ENCODE results near the gene HNRNPD.
"Not testable (repeated sequence)": the region's sequence is repeated elsewhere in the genome, so short reads cannot be mapped to it uniquely, and the experiment has no call there.

Gene HNRNPD

GRCh38 chr4:82376109-82376508 is 2.3 kb upstream of the HNRNPD start:
- no peak for DNase-seq (ENCODE audit: low read depth)
- TF ChIP-seq, protein P1, sequence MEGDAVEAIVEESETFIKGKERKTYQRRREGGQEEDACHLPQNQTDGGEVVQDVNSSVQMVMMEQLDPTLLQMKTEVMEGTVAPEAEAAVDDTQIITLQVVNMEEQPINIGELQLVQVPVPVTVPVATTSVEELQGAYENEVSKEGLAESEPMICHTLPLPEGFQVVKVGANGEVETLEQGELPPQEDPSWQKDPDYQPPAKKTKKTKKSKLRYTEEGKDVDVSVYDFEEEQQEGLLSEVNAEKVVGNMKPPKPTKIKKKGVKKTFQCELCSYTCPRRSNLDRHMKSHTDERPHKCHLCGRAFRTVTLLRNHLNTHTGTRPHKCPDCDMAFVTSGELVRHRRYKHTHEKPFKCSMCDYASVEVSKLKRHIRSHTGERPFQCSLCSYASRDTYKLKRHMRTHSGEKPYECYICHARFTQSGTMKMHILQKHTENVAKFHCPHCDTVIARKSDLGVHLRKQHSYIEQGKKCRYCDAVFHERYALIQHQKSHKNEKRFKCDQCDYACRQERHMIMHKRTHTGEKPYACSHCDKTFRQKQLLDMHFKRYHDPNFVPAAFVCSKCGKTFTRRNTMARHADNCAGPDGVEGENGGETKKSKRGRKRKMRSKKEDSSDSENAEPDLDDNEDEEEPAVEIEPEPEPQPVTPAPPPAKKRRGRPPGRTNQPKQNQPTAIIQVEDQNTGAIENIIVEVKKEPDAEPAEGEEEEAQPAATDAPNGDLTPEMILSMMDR (conservative IDR thresholded peaks at IDR 0.05; ENCODE audit: control insufficient read depth, insufficient read depth, low read depth, low read length): no peak
- no peak overlapping the region for H3K4me3 ChIP-seq (ENCODE audit: control insufficient read depth, low read depth, low read length)

- peak overlapping the region; percentile 98 for H3K4me3 ChIP-seq (ENCODE audit: control insufficient read depth, low read depth, low read length)
- no peak for DNase-seq (ENCODE audit: low read depth)
- TF ChIP-seq, protein P1 (conservative IDR thresholded peaks at IDR 0.05; ENCODE audit: control insufficient read depth, insufficient read depth, low read depth, low read length): no peak
Measured at GRCh38 chr4:82373486-82373815, 340 bp downstream of the HNRNPD start.

DNA sequence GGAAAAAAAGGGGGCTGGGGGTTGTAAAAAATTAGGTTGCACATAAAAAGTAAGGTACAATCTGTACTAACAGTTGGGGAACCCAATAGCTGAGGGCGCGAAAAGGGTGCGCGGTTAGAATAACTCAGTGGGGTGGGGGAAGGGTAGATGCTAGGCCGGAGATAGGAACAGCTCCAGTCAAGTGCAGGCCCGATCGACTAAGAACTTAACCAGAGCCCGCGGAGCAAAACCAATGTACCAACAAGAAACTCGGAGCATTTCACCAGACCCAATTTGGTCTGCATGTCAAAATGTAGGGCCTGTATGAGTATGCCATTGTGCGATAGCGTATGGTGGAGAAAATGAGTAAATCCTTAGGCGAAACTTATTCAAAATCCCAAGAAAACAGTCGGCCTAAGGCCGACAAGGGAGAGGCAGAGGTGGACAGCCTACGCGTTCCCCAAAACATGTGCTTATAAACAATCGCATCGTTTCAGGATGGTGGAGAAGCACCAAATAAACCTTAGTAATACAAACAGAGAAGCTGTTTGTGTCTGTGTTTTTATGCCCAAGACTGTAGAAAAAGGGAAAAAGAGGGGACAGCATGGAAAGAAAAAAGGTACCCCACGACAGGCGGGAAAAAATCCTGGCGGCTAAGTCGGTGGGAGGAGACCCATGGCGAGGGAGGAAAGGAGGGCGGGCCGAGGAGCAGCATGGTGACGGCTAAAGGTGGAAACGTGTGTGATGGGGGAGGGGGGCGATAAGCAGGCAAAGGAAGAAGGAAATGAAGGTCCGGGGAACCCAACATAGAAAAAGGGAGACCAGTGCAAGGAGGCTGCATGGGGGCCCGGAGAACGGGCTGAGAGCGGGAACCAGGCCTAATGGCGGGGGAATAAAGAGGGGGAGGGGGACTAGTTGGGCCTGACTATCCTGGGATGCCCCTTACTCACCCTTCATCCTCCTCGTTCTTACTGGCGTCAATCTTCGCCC is 990 bp downstream of the HNRNPD start:
- TF ChIP-seq, protein P1 (conservative IDR thresholded peaks at IDR 0.05; ENCODE audit: control insufficient read depth, insufficient read depth, low read depth, low read length): no peak
- peak; percentile 63 for DNase-seq (ENCODE audit: low read depth)
- H3K4me3 ChIP-seq (ENCODE audit: control insufficient read depth, low read depth, low read length): peak overlapping the region; percentile 98

DNA sequence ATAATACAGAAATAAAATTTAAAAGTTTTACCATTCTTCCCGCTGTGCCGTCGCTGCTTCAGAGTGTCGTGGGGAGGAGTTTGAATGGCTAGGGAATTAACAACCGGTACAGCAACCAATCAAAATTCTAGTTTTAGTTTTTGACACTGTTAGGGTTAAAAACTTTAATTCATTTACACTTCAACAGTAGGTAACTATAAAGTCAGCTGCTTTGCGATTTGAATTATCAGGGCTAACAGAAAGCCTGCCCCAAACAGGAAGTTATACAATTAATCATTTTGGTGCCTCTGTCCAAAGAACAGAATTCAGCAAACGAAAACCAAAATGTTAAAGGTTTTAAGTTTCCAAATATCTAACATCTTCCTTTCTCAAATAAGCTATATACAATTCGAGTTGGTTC is 2.3 kb downstream of the HNRNPD start:
- no peak for DNase-seq (ENCODE audit: low read depth)
- H3K4me3 ChIP-seq (ENCODE audit: control insufficient read depth, low read depth, low read length): peak overlapping the region; percentile 98
- TF ChIP-seq, protein P1 (conservative IDR thresholded peaks at IDR 0.05; ENCODE audit: control insufficient read depth, insufficient read depth, low read depth, low read length): no peak

GRCh38 chr4:82367438-82368097 is 6.2 kb downstream of the HNRNPD start:
- no peak overlapping the region for H3K4me3 ChIP-seq (ENCODE audit: control insufficient read depth, low read depth, low read length)
- TF ChIP-seq, protein P1 (conservative IDR thresholded peaks at IDR 0.05; ENCODE audit: control insufficient read depth, insufficient read depth, low read depth, low read length): no peak

GRCh38 chr4:82366431-82366830 is 7.4 kb downstream of the HNRNPD start:
- not testable (repeated sequence) for DNase-seq (ENCODE audit: low read depth)

More at GRCh38 chr4:82367438-82368097, 6.2 kb downstream of the HNRNPD start:
- no peak for DNase-seq (ENCODE audit: low read depth)

GRCh38 chr4:82363896-82364487 is 9.8 kb downstream of the HNRNPD start:
- TF ChIP-seq, protein P1 (conservative IDR thresholded peaks at IDR 0.05; ENCODE audit: control insufficient read depth, insufficient read depth, low read depth, low read length): no peak
- no peak overlapping the region for H3K4me3 ChIP-seq (ENCODE audit: control insufficient read depth, low read depth, low read length)
- DNase-seq (ENCODE audit: low read depth): no peak

More at GRCh38 chr4:82366431-82366830, 7.4 kb downstream of the HNRNPD start:
- H3K4me3 ChIP-seq (ENCODE audit: control insufficient read depth, low read depth, low read length): not testable (repeated sequence)
